GM23338 (cell line): Measurements from ENCODE around the gene PCDHA2. TPM values are rescaled to one million over a fixed set of nuclear protein-coding genes. Genes with fewer than 3 reads are reported as not detected.
A peak's percentile ranks its signal among the peaks of the same experiment; 100 is the strongest.
"Not testable (repeated sequence)": the region's sequence is repeated elsewhere in the genome, so short reads cannot be mapped to it uniquely, and the experiment has no call there.

Source experiments
- ATAC-seq: fragments of 200-7000 bp; cut with Tn5 transposase; 3 replicates; pipeline ENCODE4 v1.9.1; 2020
- DNase-seq: peaks from one replicate; pipeline ENCODE4 v3.0.0-alpha.2; 2015; ENCODE audit warnings: low spot score
- H2AFZ ChIP-seq: fragments of 200-600 bp; sonication (generic); 2 replicates; pipeline ENCODE4 v1.8.0; 2016; ENCODE audit warnings: antibody characterized with exemption, mild to moderate bottlenecking, moderate library complexity
- H3F3A ChIP-seq: fragments of 200-600 bp; sonication (generic); replicated peaks from 2 replicates; pipeline ENCODE4 v1.8.0; 2017; ENCODE audit warnings: antibody characterized with exemption, mixed run types, low read depth
- H3K27ac ChIP-seq: fragments of 200-600 bp; sonication (generic); 2 replicates; pipeline ENCODE4 v1.6.1; 2016; ENCODE audit warnings: low read depth
- H3K27me3 ChIP-seq: fragments of 200-600 bp; sonication (generic); 2 replicates; pipeline ENCODE4 v1.8.0; 2016; ENCODE audit warnings: mild to moderate bottlenecking, mixed run types, moderate library complexity; ENCODE audit not compliant: insufficient read depth
- H3K36me3 ChIP-seq: fragments of 200-600 bp; sonication (generic); 2 replicates; pipeline ENCODE4 v1.8.0; 2016; ENCODE audit warnings: mild to moderate bottlenecking; ENCODE audit not compliant: insufficient read depth
- H3K4me1 ChIP-seq: fragments of 200-600 bp; sonication (generic); 2 replicates; pipeline ENCODE4 v1.8.0; 2016; ENCODE audit warnings: mild to moderate bottlenecking, moderate library complexity; ENCODE audit not compliant: insufficient read depth
- H3K4me2 ChIP-seq: fragments of 200-600 bp; sonication (generic); 2 replicates; pipeline ENCODE4 v1.7.1; 2017; ENCODE audit warnings: mixed run types
- H3K4me3 ChIP-seq: fragments of 200-600 bp; sonication (generic); 2 replicates; pipeline ENCODE4 v1.6.1; 2016; ENCODE audit warnings: mixed run types
- H3K79me2 ChIP-seq: fragments of 200-600 bp; sonication (generic); replicated peaks from 2 replicates; pipeline ENCODE4 v1.8.0; 2017; ENCODE audit warnings: mild to moderate bottlenecking; ENCODE audit not compliant: insufficient read depth
- H3K9me2 ChIP-seq: fragments of 200-600 bp; sonication (generic); 2 replicates; pipeline ENCODE4 v1.8.0; 2017; ENCODE audit not compliant: insufficient read depth
- H4K20me1 ChIP-seq: fragments of 200-600 bp; sonication (generic); replicated peaks from 2 replicates; pipeline ENCODE4 v1.8.0; 2017; ENCODE audit warnings: mild to moderate bottlenecking; ENCODE audit not compliant: insufficient read depth
- H3K27ac Mint-ChIP-seq: 2 replicates; pipeline ENCODE4 v1.8.0; 2020; ENCODE audit warnings: inconsistent platforms, mild to moderate bottlenecking, moderate library complexity, mixed read lengths
- H3K27me3 Mint-ChIP-seq: 3 replicates; pipeline ENCODE4 v1.8.0; 2022; ENCODE audit warnings: low read depth, mild to moderate bottlenecking, moderate library complexity, mixed read lengths, inconsistent platforms; ENCODE audit not compliant: insufficient read depth, poor library complexity
- H3K36me3 Mint-ChIP-seq: 3 replicates; pipeline ENCODE4 v1.8.0; 2021; ENCODE audit warnings: low read depth, mild to moderate bottlenecking, inconsistent platforms, moderate library complexity, mixed read lengths
- H3K4me1 Mint-ChIP-seq: 3 replicates; pipeline ENCODE4 v1.8.0; 2020; ENCODE audit warnings: mild to moderate bottlenecking, inconsistent platforms, mixed read lengths
- H3K4me3 Mint-ChIP-seq: 3 replicates; pipeline ENCODE4 v1.8.0; 2021; ENCODE audit warnings: moderate library complexity, mild to moderate bottlenecking, inconsistent platforms, mixed read lengths
- H3K9me3 Mint-ChIP-seq: 3 replicates; pipeline ENCODE4 v1.8.0; 2020; ENCODE audit warnings: moderate library complexity, mild to moderate bottlenecking, inconsistent platforms, mixed read lengths
- EZH2 ChIP-seq: fragments of 200-600 bp; sonication (generic); IDR thresholded peaks from one replicate; pipeline ENCODE4 v1.8.0; 2017; ENCODE audit warnings: antibody characterized with exemption, mild to moderate bottlenecking, low read depth; ENCODE audit not compliant: unreplicated experiment
- POLR2AphosphoS5 ChIP-seq: IDR thresholded peaks from 2 replicates; pipeline ENCODE4 v1.6.1; 2016; ENCODE audit warnings: antibody characterized with exemption, low read depth
- polyA plus RNA-seq: library from polyadenylated mRNA; unstranded; fragments of >200 nt; fragmentation: Nextera tagmentation; extraction: Ambion mirVana; gene quantifications from 2 replicates; pipeline ENCODE4 v1.2.1, GENCODE V29; 2016
- total RNA-seq: library from RNA; depleted of rRNA; stranded (reverse); fragments of >200 nt; shearing (Covaris generic); gene quantifications from 2 replicates; pipeline ENCODE4 v1.2.3, GENCODE V29; 2014
- TF ChIP-seq, protein P1 (sequence below), 2 experiments: fragments of 200-600 bp in 1 of 2; sonication (generic) in 1 of 2; conservative IDR thresholded peaks; 2 replicates each; pipeline versions ENCODE4 v1.5.1 to v1.6.1; 2016 to 2017; ENCODE audit warnings: antibody characterized with exemption in 2 of 2, low read depth in 2 of 2, mild to moderate bottlenecking in 2 of 2, moderate library complexity in 1 of 2

PCDHA2 gene
- total and polyA plus RNA-seq, 2 experiments from 2014 or later: 0.99 to 2.2 TPM

DNA sequence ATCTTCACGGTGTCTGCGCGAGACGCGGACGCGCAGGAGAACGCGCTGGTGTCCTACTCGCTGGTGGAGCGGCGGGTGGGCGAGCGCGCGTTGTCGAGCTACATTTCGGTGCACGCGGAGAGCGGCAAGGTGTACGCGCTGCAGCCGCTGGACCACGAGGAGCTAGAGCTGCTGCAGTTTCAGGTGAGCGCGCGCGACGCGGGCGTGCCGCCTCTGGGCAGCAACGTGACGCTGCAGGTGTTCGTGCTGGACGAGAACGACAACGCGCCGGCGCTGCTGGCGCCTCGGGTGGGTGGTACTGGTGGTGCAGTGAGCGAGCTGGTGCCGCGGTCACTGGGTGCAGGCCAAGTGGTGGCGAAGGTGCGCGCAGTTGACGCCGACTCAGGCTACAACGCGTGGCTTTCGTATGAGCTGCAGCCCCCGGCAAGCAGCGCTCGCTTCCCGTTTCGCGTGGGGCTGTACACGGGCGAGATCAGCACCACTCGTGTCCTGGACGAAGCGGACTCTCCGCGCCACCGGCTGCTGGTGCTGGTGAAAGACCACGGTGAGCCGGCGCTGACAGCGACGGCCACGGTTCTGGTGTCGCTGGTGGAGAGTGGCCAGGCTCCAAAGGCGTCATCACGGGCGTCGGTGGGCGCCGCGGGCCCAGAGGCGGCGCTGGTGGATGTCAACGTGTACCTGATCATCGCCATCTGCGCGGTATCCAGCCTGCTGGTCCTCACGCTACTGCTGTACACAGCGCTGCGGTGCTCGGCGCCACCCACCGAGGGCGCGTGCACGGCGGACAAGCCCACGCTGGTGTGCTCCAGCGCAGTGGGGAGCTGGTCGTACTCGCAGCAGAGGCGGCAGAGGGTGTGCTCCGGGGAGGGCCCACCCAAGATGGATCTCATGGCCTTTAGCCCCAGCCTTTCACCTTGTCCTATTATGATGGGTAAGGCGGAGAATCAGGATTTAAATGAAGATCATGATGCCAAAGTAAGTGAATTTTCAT is 35.2 kb downstream of the PCDHA2 start:
- H3K4me3 Mint-ChIP-seq, H4K20me1 ChIP-seq, ATAC-seq, H3K4me2 ChIP-seq, DNase-seq, H2AFZ ChIP-seq, H3K4me1 Mint-ChIP-seq, H3K4me3 ChIP-seq, H3K27me3 Mint-ChIP-seq, H3K27me3 ChIP-seq, H3K79me2 ChIP-seq, H3K27ac Mint-ChIP-seq, H3K27ac ChIP-seq, H3K9me2 ChIP-seq, H3K4me1 ChIP-seq, H3K36me3 ChIP-seq, H3F3A ChIP-seq: not testable (repeated sequence)
- Mint-ChIP-seq H3K36me3 (peaks cover 20% of the 10 kb centered on the region; the same call in 2 of the 3 replicates), H3K9me3 (peaks cover 12% of the 10 kb centered on the region)

- peak within 1 kb of the TSS; percentile 74 for H3K4me3 Mint-ChIP-seq
- DNase-seq: peak; percentile 73
- H3K9me3 Mint-ChIP-seq: peaks cover 10% of the 10 kb centered on the region
- no peaks in the 10 kb centered on the region for H3K4me1 ChIP-seq
- H2AFZ ChIP-seq: peak within 1 kb of the TSS; percentile 2; the same call in 1 of the 2 replicates
- no peak; the same call in 1 of the 3 replicates for ATAC-seq
- peak within 1 kb of the TSS; percentile 3; the same call in 1 of the 2 replicates for H3K27ac ChIP-seq
- no peaks in the 10 kb centered on the region for H3K36me3 ChIP-seq
- no peak for TF ChIP-seq EZH2
- no peak for TF ChIP-seq POLR2AphosphoS5
- TF ChIP-seq, protein P1, sequence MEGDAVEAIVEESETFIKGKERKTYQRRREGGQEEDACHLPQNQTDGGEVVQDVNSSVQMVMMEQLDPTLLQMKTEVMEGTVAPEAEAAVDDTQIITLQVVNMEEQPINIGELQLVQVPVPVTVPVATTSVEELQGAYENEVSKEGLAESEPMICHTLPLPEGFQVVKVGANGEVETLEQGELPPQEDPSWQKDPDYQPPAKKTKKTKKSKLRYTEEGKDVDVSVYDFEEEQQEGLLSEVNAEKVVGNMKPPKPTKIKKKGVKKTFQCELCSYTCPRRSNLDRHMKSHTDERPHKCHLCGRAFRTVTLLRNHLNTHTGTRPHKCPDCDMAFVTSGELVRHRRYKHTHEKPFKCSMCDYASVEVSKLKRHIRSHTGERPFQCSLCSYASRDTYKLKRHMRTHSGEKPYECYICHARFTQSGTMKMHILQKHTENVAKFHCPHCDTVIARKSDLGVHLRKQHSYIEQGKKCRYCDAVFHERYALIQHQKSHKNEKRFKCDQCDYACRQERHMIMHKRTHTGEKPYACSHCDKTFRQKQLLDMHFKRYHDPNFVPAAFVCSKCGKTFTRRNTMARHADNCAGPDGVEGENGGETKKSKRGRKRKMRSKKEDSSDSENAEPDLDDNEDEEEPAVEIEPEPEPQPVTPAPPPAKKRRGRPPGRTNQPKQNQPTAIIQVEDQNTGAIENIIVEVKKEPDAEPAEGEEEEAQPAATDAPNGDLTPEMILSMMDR (conservative IDR thresholded peaks at IDR 0.05; ENCODE audit: low read depth in 2 of 2): peak; percentile 64 to 72
- H3K4me3 ChIP-seq: peak within 1 kb of the TSS; percentile 62
- no peaks in the 10 kb centered on the region for H3K9me2 ChIP-seq
- H3K4me2 ChIP-seq: peak within 1 kb of the TSS; percentile 72
- no peaks in the 10 kb centered on the region; the same call in 1 of the 2 replicates for H4K20me1 ChIP-seq
- no peaks in the 10 kb centered on the region for H3K27me3 ChIP-seq
- peaks cover 28% of the 10 kb centered on the region; the same call in 2 of the 3 replicates for H3K36me3 Mint-ChIP-seq
- H3K79me2 ChIP-seq: no peaks in the 10 kb centered on the region
- peaks cover 3% of the 10 kb centered on the region for H3K27me3 Mint-ChIP-seq
- no peaks in the 10 kb centered on the region for H3F3A ChIP-seq
- H3K4me1 Mint-ChIP-seq: no peaks in the 10 kb centered on the region
- H3K27ac Mint-ChIP-seq: peak within 1 kb of the TSS; percentile 51; the same call in 1 of the 2 replicates
These were observed 39.3 kb downstream of the PCDHA2 start, which contains the start of gene PCDHA7 for GRCh38 chr5:140833993-140834392. Gene PCDHA7 (plus strand): TSS chr5:140834269. CDS start chr5:140834384, 115 bp downstream.

DNA sequence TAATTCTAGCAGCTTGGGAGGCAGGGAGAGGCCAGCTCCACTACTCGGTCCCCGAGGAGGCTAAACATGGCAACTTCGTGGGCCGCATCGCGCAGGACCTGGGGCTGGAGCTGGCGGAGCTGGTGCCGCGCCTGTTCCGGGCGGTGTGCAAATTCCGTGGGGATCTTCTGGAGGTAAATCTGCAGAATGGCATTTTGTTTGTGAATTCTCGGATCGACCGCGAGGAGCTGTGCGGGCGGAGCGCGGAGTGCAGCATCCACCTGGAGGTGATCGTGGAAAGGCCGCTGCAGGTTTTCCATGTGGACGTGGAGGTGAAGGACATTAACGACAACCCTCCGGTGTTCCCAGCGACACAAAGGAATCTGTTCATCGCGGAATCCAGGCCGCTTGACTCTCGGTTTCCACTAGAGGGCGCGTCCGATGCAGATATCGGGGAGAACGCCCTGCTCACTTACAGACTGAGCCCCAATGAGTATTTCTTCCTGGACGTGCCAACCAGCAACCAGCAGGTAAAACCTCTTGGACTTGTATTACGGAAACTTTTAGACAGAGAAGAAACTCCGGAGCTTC is 39.9 kb downstream of the PCDHA2 start:
- DNase-seq (peak; percentile 56), ATAC-seq (peak; percentile 90)
- Histone ChIP-seq H3K4me3 (peak overlapping the region; percentile 62), H3K4me2 (peak overlapping the region; percentile 72), H2AFZ (peak overlapping the region; percentile 2; the same call in 1 of the 2 replicates), H3K27ac (peak overlapping the region; percentile 3; the same call in 1 of the 2 replicates)
- H3K79me2 ChIP-seq, H3K27me3 ChIP-seq, H3K4me1 ChIP-seq, H3K9me3 Mint-ChIP-seq, H3K4me1 Mint-ChIP-seq, H3K36me3 ChIP-seq, H3K9me2 ChIP-seq, H4K20me1 ChIP-seq, H3F3A ChIP-seq, H3K27me3 Mint-ChIP-seq: not testable (repeated sequence)
- TF ChIP-seq, protein P1 (conservative IDR thresholded peaks at IDR 0.05; ENCODE audit: low read depth in 2 of 2): peak; percentile 44 to 45; a peak in 3 of 4 replicates
- peaks cover 28% of the 10 kb centered on the region; the same call in 2 of the 3 replicates for H3K36me3 Mint-ChIP-seq
- peak overlapping the region; percentile 51; the same call in 1 of the 2 replicates for H3K27ac Mint-ChIP-seq
- peak overlapping the region; percentile 74 for H3K4me3 Mint-ChIP-seq
